Keratinocyte (primary cell): ENCODE results near the gene KLF2.

Experiments
- CTCF ChIP-seq, 3 experiments: IDR thresholded peaks in 1 of 3; conservative IDR thresholded peaks in 1 of 3; optimal IDR thresholded peaks in 1 of 3; 2 replicates in 2 of 3; 3 replicates in 1 of 3; pipeline versions ENCODE3 to v1.5.1; 2011; ENCODE audit warnings: low read length in 3 of 3, mild to moderate bottlenecking in 3 of 3, moderate library complexity in 2 of 3, control low read depth in 1 of 3, inconsistent platforms in 1 of 3; ENCODE audit not compliant: insufficient read depth in 2 of 3; ENCODE audit errors: extremely low read depth in 1 of 3
- EZH2 ChIP-seq: IDR thresholded peaks from one replicate; pipeline ENCODE4 v1.6.1; 2012; ENCODE audit warnings: inconsistent platforms, mild to moderate bottlenecking, low read length, moderate library complexity

GRCh38 chr19:16319481-16319880 lies 5.1 kb upstream of the KLF2 start:
- TF ChIP-seq CTCF (optimal IDR thresholded peaks at IDR 0.05 in 1 of 3, IDR thresholded peaks at IDR 0.05 in 1 of 3, conservative IDR thresholded peaks at IDR 0.05 in 1 of 3; ENCODE audit: extremely low read depth in 1 of 3, insufficient read depth in 2 of 3, low read length in 3 of 3) = no peak
- TF ChIP-seq EZH2 = no peak
